HG02973 (cell line): Measurements from ENCODE around the gene HES2.
"Not testable (repeated sequence)": the region's sequence is repeated elsewhere in the genome, so short reads cannot be mapped to it uniquely, and the experiment has no call there.

Experiments
- ATAC-seq: cut with Tn5 transposase; IDR thresholded peaks from one replicate; pipeline ENCODE4 v1.9.1; 2021; ENCODE audit warnings: moderate library complexity; ENCODE audit not compliant: unreplicated experiment

HES2 gene

DNA sequence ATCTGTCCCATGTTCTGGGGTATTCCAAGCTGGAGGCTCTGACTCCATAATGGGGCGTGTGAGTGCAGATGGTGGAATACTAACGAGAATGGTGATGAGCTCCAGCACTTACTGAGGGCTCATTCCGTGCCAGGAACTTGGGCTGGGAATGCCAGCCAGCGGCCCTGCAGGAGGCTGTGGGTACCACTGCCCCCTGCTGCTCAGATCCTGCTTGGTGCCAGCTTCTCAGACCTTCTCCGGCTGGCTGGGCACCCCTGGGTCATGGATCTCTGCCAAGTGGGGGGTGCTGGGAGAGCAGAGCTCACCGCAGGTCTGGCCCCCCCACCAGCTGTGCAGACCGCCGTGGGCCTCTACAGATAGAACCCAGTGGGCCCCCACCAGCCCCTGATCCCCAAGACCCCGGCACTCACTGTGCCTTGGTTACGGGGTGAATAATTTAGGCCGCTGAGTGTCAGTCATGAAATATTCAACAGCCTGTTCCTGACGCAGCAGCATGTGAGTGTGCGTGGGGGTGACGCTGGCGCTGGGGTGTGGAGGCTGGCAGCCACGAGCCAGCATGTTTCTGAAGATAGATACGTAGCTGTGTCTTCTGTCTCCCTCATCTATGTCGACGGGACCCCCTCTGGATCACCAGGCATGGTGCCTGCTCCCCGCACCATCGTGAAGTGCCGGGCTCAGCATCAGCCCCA is 17.4 kb upstream of the HES2 start:
- ATAC-seq, result not testable (repeated sequence)

DNA sequence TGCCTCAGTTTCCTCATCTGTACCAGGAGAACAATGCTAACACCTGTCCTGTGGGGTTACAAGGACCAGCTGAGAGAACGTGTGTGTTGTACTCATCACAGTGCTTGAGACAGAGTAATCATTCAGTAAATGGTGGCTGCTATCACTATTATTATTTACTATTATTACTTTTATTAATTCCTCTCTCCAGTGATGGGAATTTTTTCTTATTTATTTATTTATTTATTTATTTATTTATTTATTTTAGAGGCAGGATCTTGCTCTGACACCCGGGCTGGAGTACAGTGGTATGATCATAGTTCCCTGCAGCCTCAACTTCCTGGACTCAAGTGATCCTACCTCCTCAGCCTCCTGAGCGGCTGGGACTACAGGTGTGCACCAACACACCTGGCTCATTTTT is 16.6 kb upstream of the HES2 start:
- ATAC-seq, result not testable (repeated sequence)

DNA sequence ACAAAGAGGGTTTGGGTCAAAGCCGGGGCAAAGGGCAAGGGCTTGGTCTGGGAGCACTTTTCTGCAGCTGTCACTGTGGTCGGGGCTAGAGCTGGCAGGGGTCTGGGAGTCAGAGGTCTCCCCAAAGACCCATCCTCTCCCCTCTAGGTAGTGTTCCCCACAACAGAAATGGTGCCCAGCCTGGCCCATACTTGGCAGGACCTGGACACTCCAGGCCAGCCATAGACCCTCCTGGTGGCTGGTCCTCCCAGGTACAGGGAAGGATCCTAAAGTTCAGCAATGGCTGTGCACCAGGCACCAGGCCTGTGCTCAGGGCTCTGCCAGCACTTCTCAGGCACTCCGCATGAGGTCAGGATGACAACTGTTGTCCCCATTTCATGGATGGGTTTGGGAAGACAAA is 15.8 kb upstream of the HES2 start:
- ATAC-seq, result no peak

- ATAC-seq, result no peak
Observed at GRCh38 chr1:6435129-6435528, 15.4 kb upstream of the HES2 start.

DNA sequence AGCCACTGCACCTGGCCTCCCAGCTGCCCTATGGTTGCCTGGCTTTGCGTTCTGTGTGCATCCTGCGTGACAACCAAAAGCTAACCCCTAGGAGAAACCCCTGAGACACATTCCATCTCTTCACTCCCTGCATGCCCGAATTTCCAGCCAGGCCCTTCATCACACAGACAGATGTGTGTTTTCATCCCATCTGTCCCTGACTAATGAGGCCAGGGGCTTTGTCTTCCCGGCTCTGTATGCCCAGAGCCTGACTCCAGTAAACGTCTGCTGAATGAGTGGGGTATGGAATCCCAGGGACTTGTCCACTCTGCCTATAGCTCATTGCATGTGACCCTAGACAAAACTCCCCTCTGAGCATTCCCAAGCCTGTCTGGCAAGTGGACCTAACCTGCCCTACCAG is 14.5 kb upstream of the HES2 start:
- ATAC-seq, result no peak

- not testable (repeated sequence) for ATAC-seq
Observed at GRCh38 chr1:6431645-6432579, 12.2 kb upstream of the HES2 start.

DNA sequence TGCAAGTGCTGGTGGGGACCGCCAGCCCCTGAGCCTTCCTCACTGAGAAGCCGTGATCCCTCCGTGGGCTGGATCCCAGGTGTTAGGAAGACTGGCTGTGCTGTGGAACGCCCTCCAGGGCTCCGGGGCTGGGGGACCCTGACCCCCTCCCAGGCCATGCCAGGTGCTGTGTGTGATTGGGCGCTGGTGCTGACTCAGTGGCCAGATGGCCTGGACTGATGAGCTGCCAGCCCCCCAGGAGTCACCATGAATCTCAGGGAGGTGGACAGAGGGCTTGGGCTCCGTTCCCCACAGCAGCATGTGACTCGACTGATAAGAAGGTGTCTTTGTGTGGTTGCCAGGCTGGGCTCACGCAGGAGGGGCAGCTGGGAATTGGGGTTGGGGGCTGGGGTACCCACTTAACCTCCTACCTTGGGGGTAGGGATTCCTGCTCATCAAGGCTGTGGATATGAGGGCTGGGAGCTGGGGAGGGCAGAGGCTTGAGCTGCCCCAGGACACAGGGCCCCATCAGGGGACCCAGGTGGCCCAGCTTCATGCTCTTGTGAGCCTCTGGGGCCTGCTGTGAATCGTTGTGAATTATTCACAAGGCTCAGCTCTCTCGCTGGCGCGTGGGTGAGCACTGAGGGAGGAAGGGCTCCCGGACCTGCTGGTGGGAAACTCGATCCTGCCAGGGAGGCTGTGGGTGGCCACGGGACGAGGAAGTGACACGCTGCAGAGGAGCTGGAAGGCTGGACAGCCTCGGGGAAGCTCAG is 10.1 kb upstream of the HES2 start:
- ATAC-seq, result not testable (repeated sequence)

DNA sequence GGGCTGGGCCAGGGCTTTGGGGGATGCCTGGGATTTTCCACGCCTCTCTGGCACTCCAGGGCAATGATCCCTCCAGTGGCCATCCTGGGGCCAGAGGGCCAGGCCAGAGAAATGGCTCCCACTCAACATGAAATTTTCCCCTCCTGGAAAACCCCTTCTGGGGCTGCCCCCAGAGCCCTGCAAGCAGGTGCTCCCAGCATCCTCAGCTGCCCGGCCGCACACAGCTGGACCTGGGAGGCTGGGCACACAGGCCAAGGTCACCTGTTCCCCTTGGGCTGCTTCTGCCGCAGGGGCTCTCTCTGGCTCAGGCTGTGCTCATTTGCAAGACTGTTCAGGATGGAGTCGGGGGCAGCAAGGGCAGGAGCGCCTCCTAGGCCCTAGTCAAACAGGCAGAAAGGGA is 8.7 kb upstream of the HES2 start:
- not testable (repeated sequence) for ATAC-seq

DNA sequence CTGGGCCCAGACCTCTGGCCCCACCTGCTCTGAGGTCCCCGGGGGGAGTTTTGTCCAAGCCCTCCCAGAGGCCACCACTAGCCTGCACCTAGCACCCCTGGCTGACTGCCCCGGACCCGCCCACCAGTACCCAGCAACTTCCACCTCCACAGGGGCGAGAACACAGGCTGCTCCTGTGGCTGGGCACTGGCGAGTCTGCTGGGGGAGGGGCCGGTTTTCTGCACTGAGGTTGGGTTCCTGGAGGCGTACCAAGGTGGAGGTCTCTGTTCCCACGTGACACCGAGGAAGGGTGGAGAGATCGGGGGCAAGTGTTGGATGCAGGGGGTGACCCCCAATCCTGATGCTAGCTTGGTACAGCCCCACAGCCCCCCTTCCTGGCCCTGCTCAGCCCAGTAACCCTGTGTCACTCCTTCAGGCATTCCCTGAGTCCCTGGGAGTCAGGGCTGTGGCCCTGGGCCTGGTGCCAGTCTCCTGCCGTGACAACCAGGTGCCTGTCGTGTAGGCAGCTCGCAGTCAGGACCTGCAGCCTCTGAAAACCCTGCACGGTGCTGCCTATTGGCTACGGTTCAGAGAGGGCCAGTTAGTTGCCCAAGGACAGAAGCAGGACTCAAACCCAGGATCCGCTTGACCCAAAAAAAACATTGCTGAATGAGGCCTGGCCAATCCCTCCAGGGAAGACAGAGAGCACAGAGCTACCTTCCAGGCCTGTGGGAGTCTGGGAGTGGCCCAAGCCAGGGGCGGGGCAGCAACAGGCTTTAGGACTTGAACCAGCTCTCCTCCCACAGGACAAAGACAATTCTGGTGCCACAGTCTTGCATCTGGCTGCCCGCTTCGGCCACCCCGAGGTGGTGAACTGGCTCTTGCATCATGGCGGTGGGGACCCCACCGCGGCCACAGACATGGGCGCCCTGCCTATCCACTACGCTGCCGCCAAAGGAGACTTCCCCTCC is 8.0 kb upstream of the HES2 start:
- no peak for ATAC-seq

GRCh38 chr1:6426972-6427350 is 7.2 kb upstream of the HES2 start:
- no peak for ATAC-seq

DNA sequence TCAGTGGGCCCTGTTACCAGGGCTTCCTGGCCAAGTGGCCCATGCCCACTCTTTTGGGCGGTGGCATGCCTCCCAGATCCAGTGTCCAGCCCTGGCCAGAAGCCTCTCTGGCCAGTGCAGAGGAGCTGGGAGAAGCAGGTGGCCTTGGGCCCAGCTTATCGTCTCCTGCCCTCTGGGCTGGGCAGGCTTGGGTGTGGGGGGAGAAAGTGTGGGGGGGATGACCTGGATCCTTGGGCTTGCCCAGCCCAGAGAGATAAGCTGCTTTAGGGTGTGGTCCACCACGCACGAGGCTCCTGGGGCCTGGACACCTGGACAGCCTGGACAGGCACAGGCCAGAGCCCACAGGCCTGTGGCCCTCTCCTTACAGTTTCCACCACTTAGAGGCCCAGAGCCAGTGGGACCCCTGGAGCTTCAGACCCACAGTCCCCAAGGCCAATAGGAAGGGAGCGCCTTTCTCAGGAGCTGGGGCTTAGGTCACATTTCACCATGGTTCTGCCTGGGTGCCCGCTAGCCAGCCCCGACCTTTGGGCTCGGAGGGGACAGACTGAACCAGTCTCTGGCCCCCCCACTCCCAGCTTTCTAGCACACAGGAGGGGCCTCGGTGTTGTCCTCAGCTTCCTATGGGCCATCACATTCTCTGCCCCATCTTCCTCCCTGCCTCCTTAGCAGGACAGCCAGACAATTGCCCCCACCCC is 6.7 kb upstream of the HES2 start:
- ATAC-seq, result no peak

GRCh38 chr1:6425658-6426057 is 5.9 kb upstream of the HES2 start:
- ATAC-seq, result no peak

- ATAC-seq, result no peak
Observed at GRCh38 chr1:6424619-6425593, 5.2 kb upstream of the HES2 start, which contains the start of gene ESPN. Gene ESPN (plus strand): TSS chr1:6424776. CDS start chr1:6424956, 180 bp downstream.

- no peak for ATAC-seq
Observed at GRCh38 chr1:6424000-6424565, 4.4 kb upstream of the HES2 start.

- ATAC-seq, result no peak
Observed at GRCh38 chr1:6423321-6423999, 3.7 kb upstream of the HES2 start.

DNA sequence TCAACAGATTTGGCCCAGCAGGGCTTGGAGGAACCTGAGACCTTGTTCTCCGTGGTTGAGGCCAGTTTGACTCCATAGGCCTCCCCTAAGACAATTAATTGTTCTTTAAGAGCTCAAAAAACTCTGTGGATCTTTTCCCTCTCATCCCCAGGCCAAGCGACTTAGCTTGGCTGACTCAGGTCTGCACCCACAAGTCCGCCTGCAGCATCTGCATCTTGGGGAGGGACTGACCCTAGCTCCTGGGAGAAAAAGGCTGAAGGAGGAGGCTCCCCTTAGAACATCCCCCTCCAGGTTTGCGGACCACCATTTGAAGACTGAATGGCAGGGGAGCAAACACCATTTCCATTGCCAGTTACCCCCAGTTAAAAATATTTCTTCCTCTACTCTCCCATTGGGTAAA is 1.5 kb upstream of the HES2 start:
- no peak for ATAC-seq

DNA sequence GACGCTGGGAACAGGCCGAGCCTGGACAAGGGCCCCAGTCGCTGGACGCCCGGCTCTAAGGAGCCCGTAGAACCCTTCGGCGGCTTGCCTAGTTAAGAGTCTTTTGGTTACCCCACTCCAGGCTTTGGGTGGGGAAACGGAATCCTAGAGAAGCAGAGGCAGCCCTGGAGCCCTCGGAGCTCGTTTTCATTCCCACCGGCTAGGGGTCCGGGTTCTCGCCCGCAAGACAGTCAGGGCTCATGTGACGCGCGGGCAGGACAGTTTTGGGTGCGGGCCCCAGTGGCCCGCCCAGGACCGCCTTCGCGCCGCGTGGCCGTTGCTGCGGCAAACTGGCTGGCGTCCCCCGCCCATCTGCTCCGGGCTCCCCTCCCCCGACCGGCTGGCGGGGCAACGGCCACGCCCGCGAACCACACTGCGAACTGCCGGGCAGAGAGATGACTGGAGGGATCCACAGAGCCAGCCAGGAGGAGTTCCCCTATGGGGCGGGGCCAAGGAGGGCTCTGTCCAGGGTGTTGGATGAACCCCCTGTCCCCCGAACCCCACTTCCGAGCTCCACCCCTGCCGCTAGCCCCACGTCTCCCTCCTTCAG is 829 bp upstream of the HES2 start:
- no peak for ATAC-seq
